Breast epithelium (tissue), 4 donors: ENCODE measurements around the gene SDK2. TPM values are rescaled to one million over a fixed set of nuclear protein-coding genes. Genes with fewer than 3 reads are reported as not detected.

ENCODE experiments used
- DNase-seq, 2 donors: peaks; one replicate each; pipeline ENCODE4 v3.0.0-alpha.2; 2019; ENCODE audit warnings: low spot score in 2 of 2
- H3K27ac ChIP-seq, 2 donors: fragments of 200-600 bp; sonication (generic) in 1 of 2; one replicate each; pipeline ENCODE4 v1.5.1; 2016 to 2019; ENCODE audit warnings: mild to moderate bottlenecking in 1 of 2
- H3K27me3 ChIP-seq, 2 donors: fragments of 200-600 bp; sonication (generic) in 1 of 2; one replicate each; pipeline versions ENCODE4 v1.5.1 to v1.6.0; 2017 to 2019; ENCODE audit warnings: control low read depth in 1 of 2, mild to moderate bottlenecking in 1 of 2
- H3K36me3 ChIP-seq: fragments of 200-600 bp; one replicate; pipeline ENCODE4 v1.5.1; 2019
- H3K4me1 ChIP-seq, 2 donors: fragments of 200-600 bp; sonication (generic); one replicate each; pipeline ENCODE4 v1.5.1; 2016 to 2019; ENCODE audit warnings: control low read depth in 1 of 2
- H3K4me3 ChIP-seq, 3 donors: fragments of 200-600 bp; sonication (generic); 1 replicate in 2 of 3; 2 replicates in 1 of 3; pipeline ENCODE4 v1.5.1; 2016 to 2019; ENCODE audit warnings: mild to moderate bottlenecking in 3 of 3, moderate library complexity in 2 of 3
- H3K9me3 ChIP-seq, 2 donors: fragments of 200-600 bp; sonication (generic) in 1 of 2; one replicate each; pipeline ENCODE4 v1.5.1; 2016 to 2019; ENCODE audit warnings: control low read depth in 1 of 2
- CTCF ChIP-seq, 3 donors: fragments of 450-650 bp; IDR thresholded peaks; one replicate each; pipeline ENCODE4 v1.5.1; 2016 to 2017; ENCODE audit warnings: antibody characterized with exemption in 3 of 3, mild to moderate bottlenecking in 3 of 3, moderate library complexity in 3 of 3
- POLR2A ChIP-seq: fragments of 450-650 bp; IDR thresholded peaks from one replicate; pipeline ENCODE4 v1.6.1; 2016; ENCODE audit warnings: antibody characterized with exemption, mild to moderate bottlenecking, moderate library complexity
- POLR2AphosphoS5 ChIP-seq, 3 donors: sonication (generic); formaldehyde crosslinking; IDR thresholded peaks; one replicate each; pipeline ENCODE4 v1.6.1; 2017; ENCODE audit warnings: antibody characterized with exemption in 3 of 3
- intact Hi-C: fragments of 100-400 bp; cut with DNase I; formaldehyde crosslinking; loops from one replicate; pipeline ENCODE4 v1.15.1; 2023; ENCODE audit warnings: low total_unique reads
- total RNA-seq, 3 donors: library from RNA; depleted of rRNA; stranded (reverse); fragments of >200 nt; gene quantifications; one replicate each; pipeline ENCODE4 v1.1.0, GENCODE V29; 2016

SDK2 gene
- total RNA-seq, 3 donors from 2014 or later, result 0.16 to 2.9 (median 2.6) TPM

- H3K27ac ChIP-seq, result no peak overlapping the region
- no peaks in the 10 kb centered on the region for H3K27me3 ChIP-seq
- no peaks in the 10 kb centered on the region for H3K9me3 ChIP-seq
- DNase-seq, result no peak
- no peak overlapping the region for H3K4me3 ChIP-seq
- TF ChIP-seq POLR2A (no peak), POLR2AphosphoS5 (IDR thresholded peaks at IDR 0.05) (no peak), CTCF (IDR thresholded peaks at IDR 0.05) (no peak)
- intact Hi-C loops, result no loop called here
- H3K36me3 ChIP-seq, result no peaks in the 10 kb centered on the region
- H3K4me1 ChIP-seq, result no peaks in the 10 kb centered on the region
These were observed 107.3 kb downstream of the SDK2 start for GRCh38 chr17:73536700-73537605.

GRCh38 chr17:73535746-73536145, 108.5 kb downstream of the SDK2 start:
- Histone ChIP-seq H3K4me1 (no peaks in the 10 kb centered on the region), H3K9me3 (no peaks in the 10 kb centered on the region), H3K36me3 (no peaks in the 10 kb centered on the region), H3K27ac (no peak overlapping the region), H3K27me3 (no peaks in the 10 kb centered on the region), H3K4me3 (no peak overlapping the region)
- TF ChIP-seq POLR2AphosphoS5 (IDR thresholded peaks at IDR 0.05) (no peak), POLR2A (no peak), CTCF (IDR thresholded peaks at IDR 0.05) (no peak)
- intact Hi-C loops, result no loop called here
- no peak for DNase-seq

- Histone ChIP-seq H3K4me3 (no peak overlapping the region), H3K27me3 (no peaks in the 10 kb centered on the region), H3K4me1 (no peaks in the 10 kb centered on the region), H3K9me3 (no peaks in the 10 kb centered on the region), H3K27ac (no peak overlapping the region), H3K36me3 (no peaks in the 10 kb centered on the region)
- TF ChIP-seq CTCF (IDR thresholded peaks at IDR 0.05) (no peak), POLR2AphosphoS5 (IDR thresholded peaks at IDR 0.05) (no peak), POLR2A (no peak)
- intact Hi-C loops, result no loop called here
- no peak for DNase-seq
These were observed 109.9 kb downstream of the SDK2 start for GRCh38 chr17:73534209-73534909.

GRCh38 chr17:73533781-73534180, 110.5 kb downstream of the SDK2 start:
- intact Hi-C loops, result no loop called here
- DNase-seq, result no peak
- Histone ChIP-seq H3K27me3 (no peaks in the 10 kb centered on the region), H3K36me3 (no peaks in the 10 kb centered on the region), H3K9me3 (no peaks in the 10 kb centered on the region), H3K4me1 (no peaks in the 10 kb centered on the region), H3K4me3 (no peak overlapping the region), H3K27ac (no peak overlapping the region)
- TF ChIP-seq CTCF (IDR thresholded peaks at IDR 0.05), result no peak
- no peak for TF ChIP-seq POLR2A
- TF ChIP-seq POLR2AphosphoS5 (IDR thresholded peaks at IDR 0.05), result no peak

GRCh38 chr17:73533127-73533526, 111.1 kb downstream of the SDK2 start:
- Histone ChIP-seq H3K27me3 (no peaks in the 10 kb centered on the region), H3K9me3 (no peaks in the 10 kb centered on the region), H3K4me1 (no peaks in the 10 kb centered on the region), H3K36me3 (no peaks in the 10 kb centered on the region), H3K27ac (no peak overlapping the region), H3K4me3 (no peak overlapping the region)
- TF ChIP-seq CTCF (IDR thresholded peaks at IDR 0.05) (no peak), POLR2A (no peak), POLR2AphosphoS5 (IDR thresholded peaks at IDR 0.05) (no peak)
- peak in 1 of 2 donors; percentile 51 for DNase-seq
- intact Hi-C loops, result no loop called here
